Lower leg skin (tissue), 3 donors: ENCODE results near the gene PPIG.
"Not testable (repeated sequence)": the region's sequence is repeated elsewhere in the genome, so short reads cannot be mapped to it uniquely, and the experiment has no call there.

Source experiments
- POLR2A ChIP-seq, 2 donors: fragments of 450-650 bp; IDR thresholded peaks; one replicate each; pipeline ENCODE4 v1.6.1; 2016 to 2017; ENCODE audit warnings: antibody characterized with exemption in 2 of 2, mild to moderate bottlenecking in 1 of 2, moderate library complexity in 1 of 2
- TF ChIP-seq, protein P1 (sequence below), 3 donors: fragments of 450-650 bp; IDR thresholded peaks; one replicate each; pipeline ENCODE4 v1.5.1; 2016; ENCODE audit warnings: antibody characterized with exemption in 3 of 3, mild to moderate bottlenecking in 3 of 3, moderate library complexity in 2 of 3

DNA sequence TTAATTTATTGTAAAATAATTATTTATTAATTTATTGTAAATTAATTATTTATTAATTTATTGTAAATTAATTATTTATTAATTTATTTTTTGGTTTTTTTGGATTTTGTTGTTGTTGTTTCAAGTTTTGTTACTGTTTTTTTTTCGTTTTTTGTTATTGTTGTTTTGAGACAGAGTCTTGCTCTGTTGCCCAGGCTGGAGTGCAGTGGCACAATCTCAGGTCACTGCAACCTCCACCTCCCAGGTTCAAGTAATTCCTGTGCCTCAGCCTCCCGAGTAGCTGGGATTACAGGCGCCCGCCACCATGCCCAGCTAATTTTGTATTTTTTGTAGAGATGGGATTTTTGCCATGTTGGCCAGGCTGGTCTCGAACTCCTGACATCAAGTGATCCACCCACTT is 22.1 kb upstream of the PPIG start:
- TF ChIP-seq, protein P1, sequence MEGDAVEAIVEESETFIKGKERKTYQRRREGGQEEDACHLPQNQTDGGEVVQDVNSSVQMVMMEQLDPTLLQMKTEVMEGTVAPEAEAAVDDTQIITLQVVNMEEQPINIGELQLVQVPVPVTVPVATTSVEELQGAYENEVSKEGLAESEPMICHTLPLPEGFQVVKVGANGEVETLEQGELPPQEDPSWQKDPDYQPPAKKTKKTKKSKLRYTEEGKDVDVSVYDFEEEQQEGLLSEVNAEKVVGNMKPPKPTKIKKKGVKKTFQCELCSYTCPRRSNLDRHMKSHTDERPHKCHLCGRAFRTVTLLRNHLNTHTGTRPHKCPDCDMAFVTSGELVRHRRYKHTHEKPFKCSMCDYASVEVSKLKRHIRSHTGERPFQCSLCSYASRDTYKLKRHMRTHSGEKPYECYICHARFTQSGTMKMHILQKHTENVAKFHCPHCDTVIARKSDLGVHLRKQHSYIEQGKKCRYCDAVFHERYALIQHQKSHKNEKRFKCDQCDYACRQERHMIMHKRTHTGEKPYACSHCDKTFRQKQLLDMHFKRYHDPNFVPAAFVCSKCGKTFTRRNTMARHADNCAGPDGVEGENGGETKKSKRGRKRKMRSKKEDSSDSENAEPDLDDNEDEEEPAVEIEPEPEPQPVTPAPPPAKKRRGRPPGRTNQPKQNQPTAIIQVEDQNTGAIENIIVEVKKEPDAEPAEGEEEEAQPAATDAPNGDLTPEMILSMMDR (IDR thresholded peaks at IDR 0.05), result not testable (repeated sequence)
- not testable (repeated sequence) for TF ChIP-seq POLR2A (IDR thresholded peaks at IDR 0.05)
